Testis (tissue), 2 donors: ENCODE measurements around the gene METTL16.

Experiments
- CTCF ChIP-seq, 3 experiments: fragments of 450-650 bp in 2 of 3; fragments of 200-600 bp in 1 of 3; sonication (generic) in 1 of 3; IDR thresholded peaks; one replicate each; pipeline ENCODE4 v1.5.1; 2016 to 2019; ENCODE audit warnings: antibody characterized with exemption in 3 of 3, mild to moderate bottlenecking in 2 of 3, moderate library complexity in 1 of 3
- POLR2A ChIP-seq: fragments of 450-650 bp; IDR thresholded peaks from one replicate; pipeline ENCODE4 v1.6.1; 2017; ENCODE audit warnings: antibody characterized with exemption, mild to moderate bottlenecking, moderate library complexity

GRCh38 chr17:2371183-2372130 lies 140.2 kb downstream of the METTL16 start:
- TF ChIP-seq POLR2A (no peak), CTCF (IDR thresholded peaks at IDR 0.05) (no peak)
